Renal pelvis (tissue), 4 donors: Measurements from ENCODE around the gene EWSR1. TPM values are rescaled to one million over a fixed set of nuclear protein-coding genes. Genes with fewer than 3 reads are reported as not detected.

Experiments
- DNase-seq: peaks from one replicate; pipeline ENCODE4 v3.0.0-alpha.2; 2013
- polyA plus RNA-seq, 3 donors: library from polyadenylated mRNA; unstranded; fragments of 120-200 nt; gene quantifications; one replicate each; pipeline ENCODE4 v1.2.1, GENCODE V29; 2013; ENCODE audit not compliant: insufficient read length in 3 of 3

The EWSR1 gene
- polyA plus RNA-seq, 3 donors, result 329 to 383 (median 381) TPM

- DNase-seq, result no peak
Measured at GRCh38 chr22:29298641-29299040, 30.6 kb downstream of the EWSR1 start.

- DNase-seq, result no peak
Measured at GRCh38 chr22:29299136-29299900, 31.2 kb downstream of the EWSR1 start.

GRCh38 chr22:29300467-29300806 lies 32.4 kb downstream of the EWSR1 start:
- DNase-seq, result no peak

GRCh38 chr22:29300807-29301601 lies 32.9 kb downstream of the EWSR1 start:
- DNase-seq, result no peak

GRCh38 chr22:29301716-29302401 lies 33.8 kb downstream of the EWSR1 start:
- no peak for DNase-seq

GRCh38 chr22:29302402-29302680 lies 34.3 kb downstream of the EWSR1 start:
- no peak for DNase-seq

GRCh38 chr22:29302681-29303465 lies 34.8 kb downstream of the EWSR1 start:
- no peak for DNase-seq

GRCh38 chr22:29305836-29306174 lies 37.7 kb downstream of the EWSR1 start:
- DNase-seq, result no peak

- peak; percentile 80 for DNase-seq
Measured at GRCh38 chr22:29306175-29306834, 38.2 kb downstream of the EWSR1 start, which contains the start of gene GAS2L1. GAS2L1 (plus strand) TSS chr22:29306650; CDS start chr22:29308106, 1,456 bp downstream.

- DNase-seq, result peak; percentile 82
Measured at GRCh38 chr22:29306835-29307595, 38.9 kb downstream of the EWSR1 start.

- no peak for DNase-seq
Measured at GRCh38 chr22:29307596-29308147, 39.6 kb downstream of the EWSR1 start.

- no peak for DNase-seq
Measured at GRCh38 chr22:29308148-29308790, 40.2 kb downstream of the EWSR1 start.

GRCh38 chr22:29308791-29309262 lies 40.8 kb downstream of the EWSR1 start:
- no peak for DNase-seq

- DNase-seq, result no peak
Measured at GRCh38 chr22:29309332-29310064, 41.4 kb downstream of the EWSR1 start.

GRCh38 chr22:29310065-29310862 lies 42.2 kb downstream of the EWSR1 start:
- no peak for DNase-seq

GRCh38 chr22:29310863-29311339 lies 42.8 kb downstream of the EWSR1 start:
- DNase-seq, result peak; percentile 91

GRCh38 chr22:29311464-29312217 lies 43.6 kb downstream of the EWSR1 start:
- DNase-seq, result no peak
